PC-3 (cell line): ENCODE results near the gene LTBP3. TPM values are rescaled to one million over a fixed set of nuclear protein-coding genes. Genes with fewer than 3 reads are reported as not detected.

Experiments
- ATAC-seq: fragments of 200-7000 bp; cut with Tn5 transposase; 2 replicates; pipeline ENCODE4 v1.9.1; 2020; ENCODE audit warnings: mild to moderate bottlenecking, moderate library complexity
- BruUV-seq: library from RNA; stranded (reverse); fragments of 400-500 nt; replicated peaks from 2 replicates; lab custom pipeline; 2021; lab: Mats Ljungman, UMichigan
- CTCF ChIA-PET: fragments of 300-600 bp; sonication (Branson Sonifier 250); formaldehyde crosslinking; loops from one replicate; lab custom pipeline; 2022; ENCODE audit warnings: antibody characterized with exemption; lab: Charles Lee
- POLR2A ChIA-PET: fragments of 300-600 bp; sonication (Branson Sonifier 250); formaldehyde crosslinking; loops from one replicate; lab custom pipeline; 2022; ENCODE audit warnings: antibody characterized with exemption; ENCODE audit not compliant: unreplicated experiment; lab: Charles Lee
- DNase-seq: peaks from one replicate; pipeline ENCODE4 v3.0.0-alpha.2; 2015
- H2AFZ ChIP-seq: fragments of 300-600 bp; sonication (generic); 2 replicates; pipeline ENCODE4 v1.6.0; 2016; ENCODE audit warnings: antibody characterized with exemption, low read length
- H3F3A ChIP-seq: fragments of 300-600 bp; sonication (generic); one replicate; pipeline ENCODE4 v1.6.0; 2017; ENCODE audit warnings: antibody characterized with exemption, low read length, control low read depth, mild to moderate bottlenecking; ENCODE audit not compliant: unreplicated experiment
- H3K27ac ChIP-seq: fragments of 300-600 bp; sonication (generic); 2 replicates; pipeline ENCODE4 v1.5.1; 2016; ENCODE audit warnings: mild to moderate bottlenecking, low read length
- H3K27me3 ChIP-seq: fragments of 300-600 bp; sonication (generic); 2 replicates; pipeline ENCODE4 v1.6.1; 2016; ENCODE audit warnings: low read length, mixed read lengths
- H3K36me3 ChIP-seq: fragments of 300-600 bp; sonication (generic); 2 replicates; pipeline ENCODE4 v1.6.1; 2016; ENCODE audit warnings: low read depth, mixed run types, low read length, mixed read lengths
- H3K4me1 ChIP-seq: fragments of 300-600 bp; sonication (generic); 2 replicates; pipeline ENCODE4 v1.5.1; 2016; ENCODE audit warnings: low read length; ENCODE audit not compliant: insufficient read depth
- H3K4me2 ChIP-seq: fragments of 300-600 bp; sonication (generic); 2 replicates; pipeline ENCODE4 v1.6.0; 2016; ENCODE audit warnings: low read length
- H3K4me3 ChIP-seq: fragments of 300-600 bp; sonication (generic); 2 replicates; pipeline ENCODE4 v1.5.1; 2016; ENCODE audit warnings: mild to moderate bottlenecking, low read length, mixed read lengths
- H3K79me2 ChIP-seq: fragments of 300-600 bp; sonication (generic); 2 replicates; pipeline ENCODE4 v1.6.1; 2017; ENCODE audit warnings: low read length, mixed read lengths
- H3K9ac ChIP-seq: fragments of 300-600 bp; sonication (generic); 2 replicates; pipeline ENCODE4 v1.6.0; 2016; ENCODE audit warnings: mild to moderate bottlenecking, low read length
- H3K9me2 ChIP-seq: fragments of 300-600 bp; sonication (generic); replicated peaks from 2 replicates; pipeline ENCODE4 v1.6.1; 2016; ENCODE audit warnings: mixed run types, low read length, mixed read lengths
- H3K9me3 ChIP-seq: fragments of 300-600 bp; sonication (generic); 2 replicates; pipeline ENCODE4 v1.6.1; 2016; ENCODE audit warnings: low read length, mixed read lengths
- H4K20me1 ChIP-seq: fragments of 300-600 bp; sonication (generic); 2 replicates; pipeline ENCODE4 v1.6.1; 2016; ENCODE audit warnings: low read length, mixed read lengths
- EZH2 ChIP-seq: fragments of 300-600 bp; sonication (generic); IDR thresholded peaks from one replicate; pipeline ENCODE4 v1.6.1; 2017; ENCODE audit warnings: antibody characterized with exemption, mild to moderate bottlenecking, low read length; ENCODE audit not compliant: unreplicated experiment
- EZH2phosphoT487 ChIP-seq: fragments of 300-600 bp; sonication (generic); IDR thresholded peaks from 2 replicates; pipeline ENCODE4 v1.6.1; 2018; ENCODE audit warnings: mild to moderate bottlenecking, antibody characterized with exemption, low read length, borderline replicate concordance
- intact Hi-C: fragments of 100-400 bp; cut with micrococcal nuclease; formaldehyde crosslinking; loops from 2 replicates; pipeline ENCODE4 v1.9.0; 2023
- total RNA-seq: library from RNA; depleted of rRNA; stranded (reverse); fragments of >200 nt; gene quantifications from 2 replicates; pipeline ENCODE4 v1.2.3, GENCODE V29; 2014
- TF ChIP-seq, protein P1 (sequence below): fragments of 300-600 bp; sonication (generic); conservative IDR thresholded peaks from 2 replicates; pipeline ENCODE4 v1.5.1; 2017; ENCODE audit warnings: antibody characterized with exemption, low read depth, mild to moderate bottlenecking, low read length

Gene LTBP3
- total RNA-seq, 1 experiment from 2014 or later = 197 TPM

DNA sequence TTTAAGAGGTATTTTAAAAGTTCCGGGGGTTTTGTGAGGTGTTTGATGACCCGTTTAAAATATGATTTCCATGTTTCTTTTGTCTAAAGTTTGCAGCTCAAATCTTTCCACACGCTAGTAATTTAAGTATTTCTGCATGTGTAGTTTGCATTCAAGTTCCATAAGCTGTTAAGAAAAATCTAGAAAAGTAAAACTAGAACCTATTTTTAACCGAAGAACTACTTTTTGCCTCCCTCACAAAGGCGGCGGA, 59.5 kb downstream of the LTBP3 start:
- Histone ChIP-seq H3K9ac (peak overlapping the region; percentile 97), H3K4me1 (peaks cover 45% of the 10 kb centered on the region), H3K27me3 (no peaks in the 10 kb centered on the region), H3K9me3 (no peaks in the 10 kb centered on the region), H3K36me3 (peaks cover 44% of the 10 kb centered on the region), H4K20me1 (peaks cover 47% of the 10 kb centered on the region), H3K27ac (peak overlapping the region; percentile 95), H3K4me2 (peak overlapping the region; percentile 90), H3K4me3 (peak overlapping the region; percentile 95), H3F3A (peaks cover 44% of the 10 kb centered on the region), H3K9me2 (no peaks in the 10 kb centered on the region), H3K79me2 (peaks cover 71% of the 10 kb centered on the region), H2AFZ (peak overlapping the region; percentile 88)
- TF ChIP-seq EZH2phosphoT487 (no peak), EZH2 (no peak)
- TF ChIP-seq, protein P1, sequence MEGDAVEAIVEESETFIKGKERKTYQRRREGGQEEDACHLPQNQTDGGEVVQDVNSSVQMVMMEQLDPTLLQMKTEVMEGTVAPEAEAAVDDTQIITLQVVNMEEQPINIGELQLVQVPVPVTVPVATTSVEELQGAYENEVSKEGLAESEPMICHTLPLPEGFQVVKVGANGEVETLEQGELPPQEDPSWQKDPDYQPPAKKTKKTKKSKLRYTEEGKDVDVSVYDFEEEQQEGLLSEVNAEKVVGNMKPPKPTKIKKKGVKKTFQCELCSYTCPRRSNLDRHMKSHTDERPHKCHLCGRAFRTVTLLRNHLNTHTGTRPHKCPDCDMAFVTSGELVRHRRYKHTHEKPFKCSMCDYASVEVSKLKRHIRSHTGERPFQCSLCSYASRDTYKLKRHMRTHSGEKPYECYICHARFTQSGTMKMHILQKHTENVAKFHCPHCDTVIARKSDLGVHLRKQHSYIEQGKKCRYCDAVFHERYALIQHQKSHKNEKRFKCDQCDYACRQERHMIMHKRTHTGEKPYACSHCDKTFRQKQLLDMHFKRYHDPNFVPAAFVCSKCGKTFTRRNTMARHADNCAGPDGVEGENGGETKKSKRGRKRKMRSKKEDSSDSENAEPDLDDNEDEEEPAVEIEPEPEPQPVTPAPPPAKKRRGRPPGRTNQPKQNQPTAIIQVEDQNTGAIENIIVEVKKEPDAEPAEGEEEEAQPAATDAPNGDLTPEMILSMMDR = no peak
- BruUV-seq = no TSS peak
- ChIA-PET CTCF (interaction anchor here (0.6 to 0.7 kb wide), 2 partner anchors 21 to 80 kb away, joined by 3 to 4 read pairs; no protein-coding TSS in a partner anchor), POLR2A (interaction anchor here (0.6 to 3.0 kb wide), 16 partner anchors 10 to 335 kb away, joined by 3 to 40 read pairs (median 6); partner anchors contain the start of gene NEAT1)
- intact Hi-C loops = no loop called here
- DNase-seq (no peak), ATAC-seq (no peak)

- peak overlapping the region; percentile 88 for H2AFZ ChIP-seq
- peaks cover 42% of the 10 kb centered on the region for H4K20me1 ChIP-seq
- H3K4me3 ChIP-seq = peak overlapping the region; percentile 95
- TSS peak; percentile 29 for BruUV-seq
- H3K9me3 ChIP-seq = no peaks in the 10 kb centered on the region
- H3F3A ChIP-seq = peaks cover 40% of the 10 kb centered on the region
- POLR2A ChIA-PET = interaction anchor here (0.6 to 3.0 kb wide), 20 partner anchors 9 to 334 kb away, joined by 3 to 40 read pairs (median 12); partner anchors contain the start of gene NEAT1
- peak overlapping the region; percentile 97 for H3K9ac ChIP-seq
- peak; percentile 6; the same call in 1 of the 2 replicates for ATAC-seq
- intact Hi-C loops = no loop called here
- H3K36me3 ChIP-seq = peaks cover 39% of the 10 kb centered on the region
- H3K27me3 ChIP-seq = no peaks in the 10 kb centered on the region
- H3K9me2 ChIP-seq = no peaks in the 10 kb centered on the region
- peaks cover 67% of the 10 kb centered on the region for H3K79me2 ChIP-seq
- CTCF ChIA-PET = interaction anchor here (0.6 to 1.1 kb wide), 3 partner anchors 9 to 79 kb away, joined by 3 to 4 read pairs (median 4); no protein-coding TSS in a partner anchor
- peak overlapping the region; percentile 95 for H3K27ac ChIP-seq
- TF ChIP-seq EZH2 (no peak), EZH2phosphoT487 (no peak)
- TF ChIP-seq, protein P1 = no peak
- peaks cover 45% of the 10 kb centered on the region for H3K4me1 ChIP-seq
- peak overlapping the region; percentile 90 for H3K4me2 ChIP-seq
- peak; percentile 50 for DNase-seq
These were observed 60.0 kb downstream of the LTBP3 start for GRCh38 chr11:65498042-65498726.
